Subcutaneous adipose tissue (tissue), 4 donors: ENCODE results near the gene MRPL17. TPM values are rescaled to one million over a fixed set of nuclear protein-coding genes. Genes with fewer than 3 reads are reported as not detected.

ENCODE experiments used
- CTCF ChIP-seq: fragments of 450-650 bp; IDR thresholded peaks from one replicate; pipeline ENCODE4 v1.5.1; 2016; ENCODE audit warnings: low read depth, mild to moderate bottlenecking, control low read depth, antibody characterized with exemption, moderate library complexity
- total RNA-seq, 4 donors: library from RNA; depleted of rRNA; stranded (reverse); fragments of >200 nt; gene quantifications; one replicate each; pipeline ENCODE4 v1.1.0, GENCODE V29; 2016

Gene MRPL17
- total RNA-seq, 4 donors from 2014 or later = 12.8 to 22.0 (median 15.0) TPM

- no peak for TF ChIP-seq CTCF
Observed at GRCh38 chr11:6687876-6688275, 4.7 kb upstream of the MRPL17 start.

GRCh38 chr11:6686006-6686405 lies 2.9 kb upstream of the MRPL17 start:
- TF ChIP-seq CTCF = no peak

- TF ChIP-seq CTCF = no peak
Observed at GRCh38 chr11:6682591-6682935, 577 bp downstream of the MRPL17 start.

- no peak for TF ChIP-seq CTCF
Observed at GRCh38 chr11:6681949-6682348, 1.2 kb downstream of the MRPL17 start.

- TF ChIP-seq CTCF = no peak
Observed at GRCh38 chr11:6681505-6681904, 1.6 kb downstream of the MRPL17 start.

GRCh38 chr11:6677018-6677417 lies 6.1 kb downstream of the MRPL17 start:
- TF ChIP-seq CTCF = no peak

GRCh38 chr11:6674862-6675261 lies 8.3 kb downstream of the MRPL17 start:
- TF ChIP-seq CTCF = no peak

GRCh38 chr11:6674219-6674597 lies 8.9 kb downstream of the MRPL17 start:
- no peak for TF ChIP-seq CTCF
